ENCODE data around the gene DNAI7.

- TF ChIP-seq CTCF (IDR thresholded peaks at IDR 0.05) (no peak), POLR2AphosphoS5 (IDR thresholded peaks at IDR 0.05) (no peak), POLR2A (IDR thresholded peaks at IDR 0.05) (no peak)
These were observed 130.9 kb downstream of the DNAI7 start for GRCh38 chr12:25063873-25064628.

Data from prostate gland (tissue), 2 donors.